ENCODE results near the gene RPS21.

DNA sequence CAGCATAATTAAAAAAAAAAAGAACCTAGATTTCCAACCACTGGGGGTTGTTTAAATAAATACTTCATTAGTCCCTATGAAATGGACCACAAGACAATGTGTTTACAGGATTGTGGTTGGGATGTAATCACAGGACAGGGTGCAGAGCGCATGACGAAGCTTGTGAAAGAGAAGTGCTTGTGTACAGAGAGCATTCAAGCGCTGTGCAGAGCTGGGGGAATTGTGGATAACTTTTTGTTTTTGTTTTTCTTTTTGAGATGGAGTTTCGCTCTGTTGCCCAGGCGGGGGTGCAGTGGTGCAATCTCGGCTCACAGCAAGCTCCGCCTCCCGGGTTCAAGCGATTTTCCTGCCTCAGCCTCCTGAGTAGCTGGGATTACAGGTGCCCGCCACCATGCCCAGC is 42.1 kb upstream of the RPS21 start:
- TF ChIP-seq PATZ1 (CRISPR knock-in tag; IDR thresholded peaks at IDR 0.05; ENCODE audit: borderline replicate concordance) (no peak), RARB (CRISPR knock-in tag; IDR thresholded peaks at IDR 0.05) (no peak), ZC3H10 (CRISPR knock-in tag; IDR thresholded peaks at IDR 0.05) (no peak), ZNF70 (CRISPR knock-in tag; IDR thresholded peaks at IDR 0.05) (no peak), GLIS3 (CRISPR knock-in tag; IDR thresholded peaks at IDR 0.05) (no peak), ZFP30 (CRISPR knock-in tag; IDR thresholded peaks at IDR 0.05) (no peak), CREB5 (CRISPR knock-in tag; IDR thresholded peaks at IDR 0.05; ENCODE audit: low read depth) (no peak), BACH2 (CRISPR knock-in tag; IDR thresholded peaks at IDR 0.05; ENCODE audit: borderline replicate concordance) (no peak), PPARA (CRISPR knock-in tag; IDR thresholded peaks at IDR 0.05; ENCODE audit: borderline replicate concordance) (no peak), ARNTL (CRISPR knock-in tag; IDR thresholded peaks at IDR 0.05; ENCODE audit: borderline replicate concordance, low read depth) (no peak), ISL1 (CRISPR knock-in tag; IDR thresholded peaks at IDR 0.05) (no peak)
- TF ChIP-seq, protein P1, sequence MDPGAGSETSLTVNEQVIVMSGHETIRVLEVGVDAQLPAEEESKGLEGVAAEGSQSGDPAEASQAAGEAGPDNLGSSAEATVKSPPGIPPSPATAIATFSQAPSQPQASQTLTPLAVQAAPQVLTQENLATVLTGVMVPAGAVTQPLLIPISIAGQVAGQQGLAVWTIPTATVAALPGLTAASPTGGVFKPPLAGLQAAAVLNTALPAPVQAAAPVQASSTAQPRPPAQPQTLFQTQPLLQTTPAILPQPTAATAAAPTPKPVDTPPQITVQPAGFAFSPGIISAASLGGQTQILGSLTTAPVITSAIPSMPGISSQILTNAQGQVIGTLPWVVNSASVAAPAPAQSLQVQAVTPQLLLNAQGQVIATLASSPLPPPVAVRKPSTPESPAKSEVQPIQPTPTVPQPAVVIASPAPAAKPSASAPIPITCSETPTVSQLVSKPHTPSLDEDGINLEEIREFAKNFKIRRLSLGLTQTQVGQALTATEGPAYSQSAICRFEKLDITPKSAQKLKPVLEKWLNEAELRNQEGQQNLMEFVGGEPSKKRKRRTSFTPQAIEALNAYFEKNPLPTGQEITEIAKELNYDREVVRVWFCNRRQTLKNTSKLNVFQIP (CRISPR knock-in tag; IDR thresholded peaks at IDR 0.05; ENCODE audit: borderline replicate concordance, low read depth) = no peak
- TF ChIP-seq, protein P2, sequence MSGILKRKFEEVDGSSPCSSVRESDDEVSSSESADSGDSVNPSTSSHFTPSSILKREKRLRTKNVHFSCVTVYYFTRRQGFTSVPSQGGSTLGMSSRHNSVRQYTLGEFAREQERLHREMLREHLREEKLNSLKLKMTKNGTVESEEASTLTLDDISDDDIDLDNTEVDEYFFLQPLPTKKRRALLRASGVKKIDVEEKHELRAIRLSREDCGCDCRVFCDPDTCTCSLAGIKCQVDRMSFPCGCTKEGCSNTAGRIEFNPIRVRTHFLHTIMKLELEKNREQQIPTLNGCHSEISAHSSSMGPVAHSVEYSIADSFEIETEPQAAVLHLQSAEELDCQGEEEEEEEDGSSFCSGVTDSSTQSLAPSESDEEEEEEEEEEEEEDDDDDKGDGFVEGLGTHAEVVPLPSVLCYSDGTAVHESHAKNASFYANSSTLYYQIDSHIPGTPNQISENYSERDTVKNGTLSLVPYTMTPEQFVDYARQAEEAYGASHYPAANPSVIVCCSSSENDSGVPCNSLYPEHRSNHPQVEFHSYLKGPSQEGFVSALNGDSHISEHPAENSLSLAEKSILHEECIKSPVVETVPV (CRISPR knock-in tag; IDR thresholded peaks at IDR 0.05) = no peak

Measured in SK-N-SH treated with all-trans-retinoic acid at 6 μM for 48 hours (cell line).